ENCODE measurements around the gene UPK3BL1. TPM values are rescaled to one million over a fixed set of nuclear protein-coding genes. Genes with fewer than 3 reads are reported as not detected.
"Not testable (repeated sequence)": the region's sequence is repeated elsewhere in the genome, so short reads cannot be mapped to it uniquely, and the experiment has no call there.

The UPK3BL1 gene
- total and polyA plus RNA-seq, 2 of the 4 experiments (the other 2 are of a cell fraction), result 1.6 to 21.1 TPM

DNA sequence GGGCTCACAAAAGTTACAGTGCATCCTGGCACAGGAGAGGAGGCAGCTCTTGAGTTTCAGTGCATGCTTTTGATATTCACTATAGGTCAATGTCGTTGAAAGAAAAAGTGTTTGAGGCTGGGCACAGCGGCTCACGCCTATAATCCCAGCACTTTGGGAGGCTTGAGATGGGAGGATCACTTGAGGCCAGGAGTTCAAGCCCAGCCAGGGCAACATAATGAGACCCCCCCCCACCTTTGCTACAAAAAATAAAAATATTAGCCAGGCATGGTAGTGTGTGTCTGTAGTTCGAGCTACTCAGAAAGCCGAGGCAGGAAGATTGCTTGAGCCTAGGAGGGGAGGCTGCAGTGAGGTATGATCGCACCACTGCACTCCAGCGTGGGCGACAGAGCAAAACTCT lies 24.5 kb downstream of the UPK3BL1 start:
- H2BK120ac ChIP-seq (ENCODE audit: low read depth, low read length), result not testable (repeated sequence)

DNA sequence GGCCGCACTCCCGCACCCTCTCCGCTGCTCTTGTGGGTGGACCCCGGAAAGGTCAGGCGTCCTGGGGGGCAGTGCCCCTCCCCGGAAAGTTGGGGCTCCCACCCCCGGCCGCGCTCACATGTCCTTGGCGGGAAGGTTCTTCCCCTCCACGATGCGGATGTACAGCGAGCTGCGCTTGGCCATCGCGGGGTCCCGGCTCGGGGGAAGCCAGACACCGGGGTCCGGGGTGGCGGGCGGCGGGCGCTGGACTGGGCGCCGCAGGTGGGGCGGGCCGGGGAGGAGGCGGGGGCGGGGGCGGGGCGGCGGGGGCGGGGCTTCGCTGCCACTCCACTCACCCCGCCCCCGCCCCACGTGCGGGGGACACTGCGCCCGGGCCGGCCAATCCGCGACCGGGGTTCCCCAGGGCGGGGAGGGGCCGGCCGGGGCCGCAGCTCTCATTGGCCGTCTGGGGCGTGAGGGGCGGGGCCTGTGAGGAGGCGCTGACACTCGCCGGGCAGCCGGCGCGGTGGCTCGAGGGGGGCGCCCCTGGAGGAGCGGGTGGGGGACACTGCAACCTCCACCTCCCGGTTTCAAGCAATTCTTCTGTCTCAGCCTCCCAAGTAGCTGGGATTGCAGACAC lies 26.0 kb downstream of the UPK3BL1 start, which contains the start of gene RASA4:
TSS of gene RASA4 (minus strand) at position 250 of the 619 bp plus-strand sequence. CDS start at position 183, 67 bp downstream.
- Histone ChIP-seq H3K9ac (ENCODE audit: low read depth, low read length) (peak within 1 kb of the TSS; percentile 70; the same call in 1 of the 2 replicates), H3K4me3 (ENCODE audit: insufficient read depth, low read depth, low read length) (peak within 1 kb of the TSS; percentile 53; the same call in 1 of the 2 replicates), H3K4me2 (ENCODE audit: low read depth, low read length) (peak within 1 kb of the TSS; percentile 50; the same call in 1 of the 2 replicates)
- H3K9me3 ChIP-seq (ENCODE audit: control insufficient read depth, insufficient read depth, low read length); H2BK20ac ChIP-seq (ENCODE audit: low read depth, low read length); H3K4me1 ChIP-seq (ENCODE audit: control insufficient read depth, insufficient read depth, low read length); H3K9me1 ChIP-seq (ENCODE audit: insufficient read depth, low read length); H3K14ac ChIP-seq (replicated peaks; ENCODE audit: low read depth, low read length); dilution Hi-C loops (cut with HindIII; ENCODE audit: low sequenced_read_pairs, unreplicated experiment); H2BK5ac ChIP-seq (ENCODE audit: low read depth, low read length, poor library complexity, severe bottlenecking); H4K91ac ChIP-seq (ENCODE audit: insufficient read depth, low read depth, low read length); H4K8ac ChIP-seq (ENCODE audit: low read depth in 2 of 2, low read length in 2 of 2); DNase-seq; H2AFZ ChIP-seq (replicated peaks; ENCODE audit: low read length, poor library complexity); in situ Hi-C loops (cut with MboI; ENCODE audit: low sequenced_read_pairs); H3K4ac ChIP-seq (ENCODE audit: low read depth, low read length); H3K79me1 ChIP-seq (ENCODE audit: low read depth in 1 of 2, low read length in 2 of 2); H4K20me1 ChIP-seq (ENCODE audit: insufficient read depth, low read length); H3K23ac ChIP-seq (ENCODE audit: low read depth, low read length); H2AK5ac ChIP-seq (ENCODE audit: low read depth, low read length); H4K5ac ChIP-seq (ENCODE audit: low read depth, low read length); H2BK120ac ChIP-seq (ENCODE audit: low read depth, low read length); BruUV-seq (replicated peaks); H3K27me3 ChIP-seq (ENCODE audit: control insufficient read depth, insufficient read depth, low read length); CTCF ChIA-PET; H3K56ac ChIP-seq (ENCODE audit: extremely low read depth, insufficient read depth, low read length); H3K36me3 ChIP-seq (ENCODE audit: control insufficient read depth, insufficient read depth, low read length); H3K27ac ChIP-seq (ENCODE audit: insufficient read depth, low read length); intact Hi-C loops (cut with micrococcal nuclease); H2AK9ac ChIP-seq (replicated peaks; ENCODE audit: low read depth, low read length, poor library complexity); POLR2A ChIA-PET (ENCODE audit: unreplicated experiment); H2BK15ac ChIP-seq (ENCODE audit: low read depth, low read length); H3K18ac ChIP-seq (ENCODE audit: low read depth, low read length): not testable (repeated sequence)
- no CpG with 5 or more reads among the region's 62 CpGs for WGBS, 2 experiments (ENCODE audit: extremely low coverage in 2 of 2, insufficient read length in 1 of 2)
- ATAC-seq (ENCODE audit: low read depth), result peak; percentile 99

More for the DNA sequence above, 24.5 kb downstream of the UPK3BL1 start:
- H4K5ac ChIP-seq (ENCODE audit: low read depth, low read length); H2AK5ac ChIP-seq (ENCODE audit: low read depth, low read length); H3K23ac ChIP-seq (ENCODE audit: low read depth, low read length); H4K8ac ChIP-seq (ENCODE audit: low read depth in 2 of 2, low read length in 2 of 2); H3K14ac ChIP-seq (replicated peaks; ENCODE audit: low read depth, low read length); dilution Hi-C loops (cut with HindIII; ENCODE audit: low sequenced_read_pairs, unreplicated experiment); H3K27ac ChIP-seq (ENCODE audit: insufficient read depth, low read length); H2AK9ac ChIP-seq (replicated peaks; ENCODE audit: low read depth, low read length, poor library complexity); H4K20me1 ChIP-seq (ENCODE audit: insufficient read depth, low read length); DNase-seq; H3K9me1 ChIP-seq (ENCODE audit: insufficient read depth, low read length); H3K79me1 ChIP-seq (ENCODE audit: low read depth in 1 of 2, low read length in 2 of 2); intact Hi-C loops (cut with micrococcal nuclease); H3K4me3 ChIP-seq (ENCODE audit: insufficient read depth, low read depth, low read length); H3K4ac ChIP-seq (ENCODE audit: low read depth, low read length); H3K4me2 ChIP-seq (ENCODE audit: low read depth, low read length); H3K4me1 ChIP-seq (ENCODE audit: control insufficient read depth, insufficient read depth, low read length); H2BK5ac ChIP-seq (ENCODE audit: low read depth, low read length, poor library complexity, severe bottlenecking); H3K36me3 ChIP-seq (ENCODE audit: control insufficient read depth, insufficient read depth, low read length); ATAC-seq (ENCODE audit: low read depth); CTCF ChIA-PET; H3K56ac ChIP-seq (ENCODE audit: extremely low read depth, insufficient read depth, low read length); H2BK20ac ChIP-seq (ENCODE audit: low read depth, low read length); H3K18ac ChIP-seq (ENCODE audit: low read depth, low read length); H4K91ac ChIP-seq (ENCODE audit: insufficient read depth, low read depth, low read length); H2AFZ ChIP-seq (replicated peaks; ENCODE audit: low read length, poor library complexity); H2BK15ac ChIP-seq (ENCODE audit: low read depth, low read length); POLR2A ChIA-PET (ENCODE audit: unreplicated experiment); BruUV-seq (replicated peaks); H3K27me3 ChIP-seq (ENCODE audit: control insufficient read depth, insufficient read depth, low read length); in situ Hi-C loops (cut with MboI; ENCODE audit: low sequenced_read_pairs); H3K9ac ChIP-seq (ENCODE audit: low read depth, low read length); H3K9me3 ChIP-seq (ENCODE audit: control insufficient read depth, insufficient read depth, low read length): not testable (repeated sequence)
- WGBS, 2 experiments (ENCODE audit: extremely low coverage in 2 of 2, insufficient read length in 1 of 2), result no CpG with 5 or more reads among the region's 8 CpGs

Data from IMR-90 (cell line).